ENCODE data around the gene CADM3. TPM values are rescaled to one million over a fixed set of nuclear protein-coding genes. Genes with fewer than 3 reads are reported as not detected.

CADM3 gene, protein sequence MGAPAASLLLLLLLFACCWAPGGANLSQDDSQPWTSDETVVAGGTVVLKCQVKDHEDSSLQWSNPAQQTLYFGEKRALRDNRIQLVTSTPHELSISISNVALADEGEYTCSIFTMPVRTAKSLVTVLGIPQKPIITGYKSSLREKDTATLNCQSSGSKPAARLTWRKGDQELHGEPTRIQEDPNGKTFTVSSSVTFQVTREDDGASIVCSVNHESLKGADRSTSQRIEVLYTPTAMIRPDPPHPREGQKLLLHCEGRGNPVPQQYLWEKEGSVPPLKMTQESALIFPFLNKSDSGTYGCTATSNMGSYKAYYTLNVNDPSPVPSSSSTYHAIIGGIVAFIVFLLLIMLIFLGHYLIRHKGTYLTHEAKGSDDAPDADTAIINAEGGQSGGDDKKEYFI
- not detected in 2 replicates for total RNA-seq (2014; rRNA removed; shearing (Covaris generic))

GRCh38 chr1:159171254-159171687 lies at the start of gene CADM3:
Gene CADM3, plus strand, starts transcription at chr1:159171615. Its CDS starts 151 bp downstream, at chr1:159171766.
- Histone ChIP-seq H3K9me3 (replicated peaks) (no peaks in the 10 kb centered on the region), H3K27me3 (replicated peaks) (peaks cover 48% of the 10 kb centered on the region), H3K4me3 (no peak within 1 kb of the TSS), H3K27ac (no peak within 1 kb of the TSS), H3K4me1 (replicated peaks) (no peaks in the 10 kb centered on the region), H3K36me3 (no peaks in the 10 kb centered on the region)
- DNase-seq (ENCODE audit: low read depth in 1 of 2, low spot score in 2 of 2) = no peak

DNA sequence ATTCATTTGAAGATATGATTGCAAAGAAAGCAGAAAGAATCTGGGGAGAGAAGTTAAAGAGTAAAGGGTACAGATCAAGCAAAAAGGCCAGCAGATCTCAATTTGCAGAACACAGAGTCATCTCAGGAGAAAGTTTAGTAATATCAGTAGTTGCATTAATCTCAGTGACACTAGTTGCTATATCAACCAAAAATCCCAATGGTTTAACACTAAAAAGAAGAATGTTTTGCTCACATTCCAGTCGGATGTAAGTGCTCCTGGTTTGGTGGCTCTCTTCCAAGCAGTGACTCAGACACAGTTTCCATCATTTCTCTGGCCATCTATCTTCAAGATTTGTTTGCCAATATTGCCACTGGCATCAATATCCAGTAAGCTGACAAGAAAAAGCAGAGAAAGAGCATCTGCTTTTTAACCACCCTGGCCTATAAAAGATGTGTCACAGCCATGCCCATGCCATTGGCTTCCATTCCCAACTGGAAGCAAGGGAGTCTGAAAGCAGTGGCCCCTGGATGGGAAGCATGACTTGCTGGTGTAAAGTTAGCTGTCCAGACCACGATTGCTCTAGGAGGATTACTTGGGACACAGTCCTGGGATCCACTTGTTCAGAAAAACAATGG lies 49.3 kb upstream of the CADM3 start:
- Histone ChIP-seq H3K27me3 (replicated peaks) (peaks cover 3% of the 10 kb centered on the region), H3K4me1 (replicated peaks) (no peaks in the 10 kb centered on the region), H3K36me3 (no peaks in the 10 kb centered on the region), H3K27ac (no peak overlapping the region), H3K9me3 (replicated peaks) (no peaks in the 10 kb centered on the region), H3K4me3 (no peak overlapping the region)
- no peak for DNase-seq (ENCODE audit: low read depth in 1 of 2, low spot score in 2 of 2)

DNA sequence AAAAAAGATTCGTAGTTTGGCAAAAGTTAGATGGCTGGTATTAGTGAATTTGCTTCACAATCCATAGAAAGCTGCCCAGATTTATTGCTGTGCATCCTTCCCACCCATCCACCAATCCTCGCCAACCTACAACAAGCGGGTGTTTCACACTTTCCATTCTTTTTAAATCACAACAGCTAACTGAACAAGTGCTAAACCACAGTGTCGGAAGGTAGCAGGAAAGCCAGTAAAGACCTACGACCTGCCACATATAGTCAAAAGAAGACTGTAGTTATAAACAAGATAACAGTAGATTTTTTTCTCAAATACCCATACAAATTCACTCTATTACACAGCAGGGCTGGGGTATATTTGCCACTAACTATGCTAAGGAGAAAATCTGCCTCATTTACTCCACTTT lies 47.8 kb upstream of the CADM3 start:
- Histone ChIP-seq H3K9me3 (replicated peaks) (no peaks in the 10 kb centered on the region), H3K36me3 (no peaks in the 10 kb centered on the region), H3K27ac (no peak overlapping the region), H3K4me3 (no peak overlapping the region), H3K4me1 (replicated peaks) (no peaks in the 10 kb centered on the region), H3K27me3 (replicated peaks) (peaks cover 3% of the 10 kb centered on the region)
- no peak for DNase-seq (ENCODE audit: low read depth in 1 of 2, low spot score in 2 of 2)

DNA sequence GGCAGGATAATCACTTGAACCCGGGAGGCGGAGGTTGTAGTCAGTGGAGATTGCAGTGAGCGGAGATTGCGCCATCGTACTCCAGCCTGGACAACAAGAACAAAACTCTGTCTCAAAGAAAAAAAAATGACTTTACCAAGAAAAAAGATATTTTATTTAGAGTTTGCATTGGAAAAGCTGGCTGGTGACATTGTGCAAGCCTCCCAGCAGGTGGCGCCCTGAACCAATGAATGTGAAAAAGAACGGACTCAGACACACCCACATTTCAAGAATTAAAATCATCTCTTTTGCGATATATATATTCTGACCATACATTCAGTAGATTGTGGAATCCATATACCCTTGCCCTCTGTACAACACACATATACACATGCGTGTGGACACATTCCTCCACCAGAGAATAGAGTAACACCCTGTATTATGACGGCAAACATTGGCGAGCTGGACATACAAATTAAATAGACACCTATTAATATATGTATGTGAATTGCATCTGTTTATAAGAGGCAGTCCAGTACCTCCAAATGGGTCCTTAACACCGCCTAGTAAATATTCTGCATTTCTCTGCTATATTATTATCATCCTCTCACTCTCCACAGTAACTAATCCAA lies 39.0 kb upstream of the CADM3 start:
- Histone ChIP-seq H3K27me3 (replicated peaks) (peaks cover 24% of the 10 kb centered on the region), H3K27ac (no peak overlapping the region)
- DNase-seq (ENCODE audit: low read depth in 1 of 2, low spot score in 2 of 2) = peak; percentile 23 to 60

DNA sequence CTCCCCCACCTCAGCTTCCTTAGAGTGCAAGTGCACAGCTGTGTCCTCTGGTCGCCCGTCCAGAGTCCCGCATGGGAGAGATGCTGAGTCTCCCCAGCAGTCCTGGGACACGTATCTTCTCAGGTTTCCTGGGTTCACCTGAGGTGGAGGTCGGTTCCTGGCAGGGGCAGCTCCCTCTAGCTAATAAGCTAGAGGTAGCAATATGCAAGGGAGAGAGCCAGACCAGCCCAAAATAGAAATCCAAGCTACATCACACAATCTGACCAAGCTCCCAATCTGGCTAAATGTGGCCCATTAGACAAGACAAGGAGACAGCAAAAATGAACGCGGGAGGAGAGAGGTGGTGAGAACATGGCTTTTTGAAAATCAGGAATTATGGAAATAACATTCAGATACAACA lies 30.9 kb upstream of the CADM3 start:
- Histone ChIP-seq H3K36me3 (no peaks in the 10 kb centered on the region), H3K27me3 (replicated peaks) (peaks cover 9% of the 10 kb centered on the region), H3K4me3 (no peak overlapping the region), H3K27ac (no peak overlapping the region), H3K4me1 (replicated peaks) (no peaks in the 10 kb centered on the region), H3K9me3 (replicated peaks) (no peaks in the 10 kb centered on the region)
- no peak for DNase-seq (ENCODE audit: low read depth in 1 of 2, low spot score in 2 of 2)

More for the DNA sequence above, 39.0 kb upstream of the CADM3 start:
- Histone ChIP-seq H3K36me3 (no peaks in the 10 kb centered on the region), H3K4me1 (replicated peaks) (no peaks in the 10 kb centered on the region), H3K4me3 (no peak overlapping the region), H3K9me3 (replicated peaks) (no peaks in the 10 kb centered on the region)

GRCh38 chr1:159141584-159142390 lies 29.6 kb upstream of the CADM3 start:
- Histone ChIP-seq H3K36me3 (no peaks in the 10 kb centered on the region), H3K27me3 (replicated peaks) (peaks cover 6% of the 10 kb centered on the region; the same call in 1 of the 2 replicates), H3K27ac (no peak overlapping the region), H3K9me3 (replicated peaks) (no peaks in the 10 kb centered on the region), H3K4me3 (no peak overlapping the region), H3K4me1 (replicated peaks) (no peaks in the 10 kb centered on the region)
- no peak for DNase-seq (ENCODE audit: low read depth in 1 of 2, low spot score in 2 of 2)

DNA sequence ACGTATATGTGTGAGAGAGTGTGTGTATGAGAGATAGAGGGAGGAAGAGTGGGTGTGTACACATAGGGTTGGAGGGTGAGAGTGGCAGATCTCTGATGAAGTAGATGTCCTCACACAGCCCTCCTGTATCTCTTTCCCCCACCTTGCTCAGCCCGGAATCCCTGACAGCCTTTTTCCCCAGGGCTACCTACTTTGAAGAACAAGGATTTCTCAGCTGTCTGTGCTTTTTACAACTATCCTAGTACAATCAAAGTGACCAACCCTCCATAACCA lies 29.1 kb upstream of the CADM3 start:
- Histone ChIP-seq H3K4me1 (replicated peaks) (no peaks in the 10 kb centered on the region), H3K27me3 (replicated peaks) (peaks cover 6% of the 10 kb centered on the region; the same call in 1 of the 2 replicates), H3K9me3 (replicated peaks) (no peaks in the 10 kb centered on the region), H3K4me3 (no peak overlapping the region), H3K27ac (no peak overlapping the region), H3K36me3 (no peaks in the 10 kb centered on the region)
- DNase-seq (ENCODE audit: low read depth in 1 of 2, low spot score in 2 of 2) = no peak

DNA sequence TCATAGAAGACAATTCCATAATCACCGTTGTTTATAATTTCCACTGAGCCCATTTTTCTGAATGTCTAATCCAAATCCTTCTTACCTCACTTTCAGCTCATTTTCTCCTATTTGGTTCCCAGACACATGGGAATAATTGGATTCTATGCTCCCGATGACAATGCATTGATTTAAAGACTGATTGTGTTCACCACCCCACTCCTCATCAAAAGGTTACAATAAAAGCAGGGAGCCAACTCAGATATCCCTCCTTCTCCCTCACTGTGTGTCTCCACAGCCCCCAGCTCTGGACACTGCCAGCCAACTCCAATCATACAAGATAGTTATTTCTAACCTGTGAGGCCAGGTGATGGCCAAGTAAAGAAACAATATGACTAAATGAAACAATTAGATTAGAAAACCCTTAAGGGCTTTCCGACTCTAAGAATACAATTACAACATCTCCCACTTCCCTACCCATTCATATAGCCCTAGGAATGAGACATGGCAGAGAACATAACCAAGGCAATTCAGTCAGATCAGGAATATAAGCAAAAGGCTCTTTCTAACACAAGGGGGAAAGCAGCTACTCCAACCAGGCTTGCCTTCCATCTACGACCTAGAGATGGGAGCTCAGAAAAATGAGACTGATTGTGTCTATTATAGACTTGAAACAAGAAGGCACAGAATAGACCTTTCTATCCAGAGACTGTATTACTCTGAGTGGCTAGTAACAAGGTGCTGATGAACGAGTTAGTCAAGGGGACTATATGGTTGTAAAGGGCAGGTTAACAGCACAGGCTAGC lies 28.5 kb upstream of the CADM3 start:
- no peak for DNase-seq (ENCODE audit: low read depth in 1 of 2, low spot score in 2 of 2)
- Histone ChIP-seq H3K4me3 (no peak overlapping the region), H3K9me3 (replicated peaks) (no peaks in the 10 kb centered on the region), H3K27ac (no peak overlapping the region), H3K4me1 (replicated peaks) (no peaks in the 10 kb centered on the region), H3K27me3 (replicated peaks) (peaks cover 6% of the 10 kb centered on the region; the same call in 1 of the 2 replicates), H3K36me3 (no peaks in the 10 kb centered on the region)

DNA sequence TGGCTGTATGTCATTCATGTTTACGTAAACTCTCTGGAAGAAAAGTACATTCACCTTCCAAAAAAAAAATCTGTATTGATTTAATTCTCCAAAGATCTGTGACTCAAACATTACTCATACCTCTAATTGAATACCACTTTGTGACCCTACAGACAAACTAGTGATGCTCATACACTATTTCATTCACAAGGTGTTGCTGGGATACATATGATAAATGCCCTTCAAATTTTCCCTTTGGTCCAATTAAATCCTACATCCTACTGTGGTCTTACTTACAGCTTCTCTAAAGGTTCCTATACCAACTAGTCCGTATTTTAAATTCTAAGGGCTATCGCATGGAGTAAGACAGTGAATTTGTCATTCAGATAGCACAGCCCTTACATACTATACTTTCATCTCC lies 26.8 kb upstream of the CADM3 start:
- Histone ChIP-seq H3K27ac (no peak overlapping the region), H3K4me1 (replicated peaks) (no peaks in the 10 kb centered on the region), H3K36me3 (no peaks in the 10 kb centered on the region), H3K9me3 (replicated peaks) (no peaks in the 10 kb centered on the region), H3K27me3 (replicated peaks) (peaks cover 6% of the 10 kb centered on the region; the same call in 1 of the 2 replicates), H3K4me3 (no peak overlapping the region)
- DNase-seq (ENCODE audit: low read depth in 1 of 2, low spot score in 2 of 2) = no peak

DNA sequence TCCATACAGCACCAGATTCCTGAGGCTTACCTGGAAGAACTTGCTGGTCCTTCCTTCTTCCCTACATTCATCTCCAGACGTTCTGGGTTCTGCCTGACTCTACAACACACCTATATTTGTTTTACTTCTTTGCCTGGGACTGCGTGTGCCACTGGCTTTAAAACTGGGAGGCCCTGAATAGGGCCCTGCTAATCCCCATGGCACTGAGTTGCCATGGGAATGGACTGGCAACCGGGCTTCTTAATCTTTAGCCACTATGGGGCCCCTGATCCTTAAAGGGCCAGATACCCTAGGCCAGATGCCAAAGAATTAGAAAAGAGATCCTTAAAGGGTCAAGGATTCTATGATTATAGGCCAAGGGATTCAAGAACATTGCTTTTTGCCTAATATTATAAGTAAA lies 24.4 kb upstream of the CADM3 start:
- H3K9me3 ChIP-seq (replicated peaks) = no peaks in the 10 kb centered on the region
- H3K27ac ChIP-seq = no peak overlapping the region
- H3K36me3 ChIP-seq = no peaks in the 10 kb centered on the region
- H3K27me3 ChIP-seq (replicated peaks) = no peaks in the 10 kb centered on the region
- no peaks in the 10 kb centered on the region for H3K4me1 ChIP-seq (replicated peaks)
- no peak overlapping the region for H3K4me3 ChIP-seq
- DNase-seq (ENCODE audit: low read depth in 1 of 2, low spot score in 2 of 2) = no peak

GRCh38 chr1:159152031-159152430 lies 19.4 kb upstream of the CADM3 start:
- DNase-seq (ENCODE audit: low read depth in 1 of 2, low spot score in 2 of 2) = no peak
- Histone ChIP-seq H3K27ac (no peak overlapping the region), H3K36me3 (no peaks in the 10 kb centered on the region), H3K4me3 (no peak overlapping the region), H3K4me1 (replicated peaks) (no peaks in the 10 kb centered on the region), H3K27me3 (replicated peaks) (no peaks in the 10 kb centered on the region; the same call in 1 of the 2 replicates), H3K9me3 (replicated peaks) (no peaks in the 10 kb centered on the region)

DNA sequence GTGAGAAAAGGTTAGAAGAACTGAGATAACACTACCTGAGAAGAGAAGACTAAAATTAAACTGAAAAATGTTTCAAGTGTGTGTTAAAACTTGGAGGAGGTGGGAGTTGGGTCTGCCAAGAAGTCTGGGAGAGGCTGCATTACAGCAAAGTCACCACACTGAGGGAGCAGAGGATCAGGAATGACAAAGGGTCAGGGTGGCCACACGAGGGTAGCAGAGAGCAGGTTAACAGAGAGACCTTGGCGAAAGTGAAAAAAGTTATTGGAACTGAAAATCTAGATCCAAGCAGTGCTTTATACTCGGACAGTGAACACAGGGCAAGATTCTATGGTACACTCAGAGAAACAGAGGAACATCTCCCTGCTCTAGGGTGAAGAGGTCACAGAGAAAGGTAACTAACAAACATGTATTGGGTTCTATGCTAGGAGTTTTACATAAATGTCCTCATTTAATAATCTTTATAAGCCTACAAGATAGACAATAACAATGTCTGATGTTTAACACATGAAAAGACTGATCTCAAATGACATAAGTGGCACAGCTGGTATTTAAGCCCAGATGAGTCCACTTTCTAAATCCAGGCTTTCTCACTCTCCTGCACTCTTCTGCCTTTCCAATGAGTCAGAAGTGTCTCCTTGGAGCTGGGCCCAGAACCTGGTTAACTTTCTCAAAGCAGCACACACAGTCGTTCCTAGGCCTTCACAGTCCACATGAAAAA lies 10.3 kb upstream of the CADM3 start:
- Histone ChIP-seq H3K36me3 (no peaks in the 10 kb centered on the region), H3K4me1 (replicated peaks) (no peaks in the 10 kb centered on the region), H3K4me3 (no peak overlapping the region), H3K9me3 (replicated peaks) (no peaks in the 10 kb centered on the region), H3K27me3 (replicated peaks) (no peaks in the 10 kb centered on the region; the same call in none of the 2 replicates), H3K27ac (no peak overlapping the region)
- peak; percentile 31 to 66 for DNase-seq (ENCODE audit: low read depth in 1 of 2, low spot score in 2 of 2)

DNA sequence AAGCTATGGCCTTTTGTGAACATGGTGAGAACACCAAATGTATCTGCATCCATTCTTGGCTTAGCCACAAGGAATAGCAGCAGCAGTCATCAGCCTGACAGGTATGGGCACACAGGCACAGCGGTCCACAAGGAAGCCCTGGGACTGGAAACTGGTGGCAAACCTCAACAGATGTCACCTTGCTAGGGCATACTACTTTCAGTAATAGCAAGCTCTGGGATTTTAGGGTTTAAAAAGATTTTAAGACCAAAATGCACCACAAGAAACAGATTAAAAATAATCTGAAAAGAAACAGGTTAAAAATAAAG lies 9.7 kb upstream of the CADM3 start:
- DNase-seq (ENCODE audit: low read depth in 1 of 2, low spot score in 2 of 2) = no peak
- H3K36me3 ChIP-seq = no peaks in the 10 kb centered on the region
- H3K4me1 ChIP-seq (replicated peaks) = no peaks in the 10 kb centered on the region
- H3K9me3 ChIP-seq (replicated peaks) = no peaks in the 10 kb centered on the region
- H3K27me3 ChIP-seq (replicated peaks) = no peaks in the 10 kb centered on the region; the same call in none of the 2 replicates
- no peak overlapping the region for H3K4me3 ChIP-seq
- no peak overlapping the region for H3K27ac ChIP-seq

Data from SJSA1 (cell line).